K562 (cell line): Measurements from ENCODE around the gene DBF4B. TPM values are rescaled to one million over a fixed set of nuclear protein-coding genes. Genes with fewer than 3 reads are reported as not detected.

Experiments
- BRF1 ChIP-seq: IDR thresholded peaks from 3 replicates; pipeline ENCODE4 v1.6.1; 2011; ENCODE audit warnings: borderline replicate concordance, mild to moderate bottlenecking; ENCODE audit not compliant: insufficient read length; ENCODE audit errors: extremely low read depth
- CBFA2T3 ChIP-seq: fragments of 450-650 bp; IDR thresholded peaks from 2 replicates; pipeline ENCODE4 v1.6.1; 2017
- CREB3L1 ChIP-seq: fragments of 450-650 bp; IDR thresholded peaks from 2 replicates; pipeline ENCODE4 v1.6.1; 2014; ENCODE audit warnings: low read depth, mild to moderate bottlenecking, moderate library complexity, borderline replicate concordance
- FOXA1 ChIP-seq: fragments of 450-650 bp; IDR thresholded peaks from 2 replicates; pipeline ENCODE4 v1.6.1; 2016; ENCODE audit warnings: mild to moderate bottlenecking, borderline replicate concordance
- FOXK1 ChIP-seq: sonication (generic); formaldehyde crosslinking; IDR thresholded peaks from 2 replicates; pipeline ENCODE4 v1.8.0; 2022; ENCODE audit warnings: missing genetic modification reagents, mild to moderate bottlenecking, borderline replicate concordance
- GTF2A2 ChIP-seq: IDR thresholded peaks from 2 replicates; pipeline ENCODE4 v1.6.1; 2016; ENCODE audit warnings: mild to moderate bottlenecking, missing genetic modification characterization, missing compliant biosample characterization
- HNRNPUL1 ChIP-seq: fragments of 200-400 bp; formaldehyde crosslinking; IDR thresholded peaks from 2 replicates; pipeline ENCODE4 v1.6.1; 2017; ENCODE audit warnings: low read length
- KLF10 ChIP-seq: fragments of 250-450 bp; sonication (Bioruptor Pico); IDR thresholded peaks from 2 replicates; pipeline ENCODE4 v1.6.1; 2021; ENCODE audit warnings: matching md5 sums
- MAFK ChIP-seq: IDR thresholded peaks from 2 replicates; pipeline ENCODE4 v1.6.1; 2011; ENCODE audit warnings: low read length, improper control_type of control experiment
- MBD2 ChIP-seq: sonication (generic); IDR thresholded peaks from 2 replicates; pipeline ENCODE4 v1.6.1; 2016; ENCODE audit warnings: low read depth, borderline replicate concordance
- MTF1 ChIP-seq: fragments of 250-450 bp; sonication (Bioruptor Pico); IDR thresholded peaks from 2 replicates; pipeline ENCODE4 v1.9.0; 2021; ENCODE audit warnings: moderate library complexity, mild to moderate bottlenecking, inconsistent platforms, borderline replicate concordance
- NCOA2 ChIP-seq, 2 experiments: fragments of 450-650 bp; IDR thresholded peaks; 2 replicates each; pipeline ENCODE4 v1.6.1; 2018; ENCODE audit warnings: mild to moderate bottlenecking in 2 of 2, moderate library complexity in 1 of 2; ENCODE audit not compliant: partially characterized antibody in 2 of 2
- NCOR1 ChIP-seq: fragments of 450-650 bp; IDR thresholded peaks from 2 replicates; pipeline ENCODE4 v1.6.1; 2016; ENCODE audit warnings: mild to moderate bottlenecking, moderate library complexity
- NRF1 ChIP-seq, 2 experiments: fragments of 450-650 bp; IDR thresholded peaks in 1 of 2; conservative IDR thresholded peaks in 1 of 2; 2 replicates each; pipeline ENCODE4 v1.6.1; 2014; ENCODE audit warnings: mild to moderate bottlenecking in 2 of 2
- PHTF2 ChIP-seq: fragments of 250-450 bp; sonication (Bioruptor Pico); IDR thresholded peaks from 2 replicates; pipeline ENCODE4 v1.5.0; 2021; ENCODE audit warnings: mild to moderate bottlenecking
- POLR3G ChIP-seq: IDR thresholded peaks from 2 replicates; pipeline ENCODE4 v1.6.1; 2011; ENCODE audit not compliant: insufficient read length, insufficient replicate concordance; ENCODE audit errors: extremely low read depth
- POU5F1 ChIP-seq: fragments of 150-350 bp; IDR thresholded peaks from 2 replicates; pipeline ENCODE4 v1.6.1; 2014; ENCODE audit warnings: borderline replicate concordance, low read length, low read depth, mild to moderate bottlenecking; ENCODE audit not compliant: partially characterized antibody
- SMAD3 ChIP-seq: fragments of 450-650 bp; formaldehyde crosslinking; conservative IDR thresholded peaks from 2 replicates; pipeline ENCODE4 v1.4.0; 2020; ENCODE audit warnings: mild to moderate bottlenecking
- SMARCA4 ChIP-seq: fragments of 450-650 bp; IDR thresholded peaks from 2 replicates; pipeline ENCODE4 v1.6.1; 2016
- TEAD1 ChIP-seq, 2 experiments: fragments of 450-650 bp in 1 of 2; sonication (generic) in 1 of 2; formaldehyde crosslinking; IDR thresholded peaks; 2 replicates each; pipeline versions ENCODE4 v1.4.0 to v1.8.0; 2020 to 2022; ENCODE audit warnings: mild to moderate bottlenecking in 2 of 2, missing genetic modification reagents in 1 of 2
- TFAP4 ChIP-seq: sonication (generic); formaldehyde crosslinking; IDR thresholded peaks from 2 replicates; pipeline ENCODE4 v1.8.0; 2022; ENCODE audit warnings: missing genetic modification reagents, mild to moderate bottlenecking, moderate library complexity, borderline replicate concordance
- XRCC4 ChIP-seq: IDR thresholded peaks from one replicate; pipeline ENCODE4 v1.6.1; 2011; ENCODE audit not compliant: insufficient read depth, insufficient read length; ENCODE audit errors: extremely low read depth
- ZEB2 ChIP-seq: fragments of 450-650 bp; IDR thresholded peaks from 2 replicates; pipeline ENCODE4 v1.6.1; 2016
- ZKSCAN1 ChIP-seq: fragments of 150-350 bp; IDR thresholded peaks from 2 replicates; pipeline ENCODE4 v1.6.1; 2016; ENCODE audit warnings: low read depth, low read length
- ZKSCAN3 ChIP-seq: fragments of 250-450 bp; sonication (Bioruptor Pico); IDR thresholded peaks from 2 replicates; pipeline ENCODE4 v1.4.0; 2020
- ZNF197 ChIP-seq: fragments of 200-800 bp; sonication (Bioruptor generic); IDR thresholded peaks from 2 replicates; pipeline ENCODE4 v1.6.1; 2016; ENCODE audit warnings: low read depth, missing genetic modification characterization, missing compliant biosample characterization
- ZNF217 ChIP-seq: sonication (generic); formaldehyde crosslinking; IDR thresholded peaks from 2 replicates; pipeline ENCODE4 v1.8.0; 2022; ENCODE audit warnings: mild to moderate bottlenecking, missing genetic modification reagents
- ZNF354B ChIP-seq: fragments of 250-450 bp; sonication (Bioruptor Pico); IDR thresholded peaks from 2 replicates; pipeline ENCODE4 v1.4.0; 2020
- ZNF445 ChIP-seq: fragments of 250-450 bp; sonication (Bioruptor Pico); IDR thresholded peaks from 2 replicates; pipeline ENCODE4 v1.4.0; 2020; ENCODE audit warnings: low read depth, mild to moderate bottlenecking, moderate library complexity
- polyA plus RNA-seq, 8 experiments: library from polyadenylated mRNA; depleted of rRNA in 4 of 8; stranded (reverse) in 5 of 8; unstranded in 3 of 8; fragments of >200 nt; fragmentation: Nextera tagmentation in 2 of 8; fragmentation: Illumina TruSeq in 1 of 8; extraction: Ambion mirVana in 2 of 8; extraction: Trizol in 1 of 8; gene quantifications; 2 replicates each; pipeline versions ENCODE4 v1.2.1 to v1.2.3, GENCODE V29; 2011 to 2014; ENCODE audit warnings: inconsistent platforms in 1 of 8, missing spikeins in 1 of 8
- total RNA-seq, 7 experiments: library from RNA; depleted of rRNA in 6 of 7; stranded (reverse); fragments of >200 nt in 6 of 7; fragmentation: Illumina TruSeq in 2 of 7; extraction: Trizol in 2 of 7; gene quantifications; 2 replicates each; pipeline versions ENCODE4 v1.2.1 to v1.2.3, GENCODE V29; 2011 to 2021; ENCODE audit warnings: low replicate concordance in 1 of 7

The DBF4B gene
- total and polyA plus RNA-seq, 9 of the 15 experiments (the other 6 are each of a cell fraction or from before 2014, with no cell fraction given) = 2.5 to 26.9 (median 14.6) TPM

- TF ChIP-seq SMAD3 = no peak
- TF ChIP-seq GTF2A2 (tag) = no peak
- peak; percentile 6; the same call in 1 of the 2 replicates for TF ChIP-seq NCOR1
- 0 out of 2 replicates have a peak, but pooled peaks have one; percentile 27 for TF ChIP-seq SMARCA4
- TF ChIP-seq BRF1 = no peak
- TF ChIP-seq KLF10 (CRISPR knock-in tag) = no peak
- no peak for TF ChIP-seq CBFA2T3
- TF ChIP-seq ZNF445 (CRISPR knock-in tag) = no peak
- no peak; the same call in 1 of the 2 replicates for TF ChIP-seq TFAP4 (CRISPR knock-in tag)
- no peak for TF ChIP-seq ZNF197 (CRISPR knock-in tag)
- no peak; the same call in 1 of the 2 replicates for TF ChIP-seq HNRNPUL1
- TF ChIP-seq ZEB2 = no peak
- TF ChIP-seq POU5F1 = peak; percentile 97
- 0 out of 2 replicates have a peak, but pooled peaks have one; percentile 56 for TF ChIP-seq MBD2
- TF ChIP-seq MAFK = no peak
- no peak for TF ChIP-seq PHTF2
- no peak for TF ChIP-seq ZNF354B (CRISPR knock-in tag)
- TF ChIP-seq FOXK1 (CRISPR knock-in tag) = peak; percentile 83
- no peak for TF ChIP-seq ZNF217 (CRISPR knock-in tag)
- no peak for TF ChIP-seq XRCC4
- TF ChIP-seq NRF1 (conservative IDR thresholded peaks at IDR 0.05 in 1 of 2, IDR thresholded peaks at IDR 0.05 in 1 of 2) = no peak
- TF ChIP-seq ZKSCAN3 (CRISPR knock-in tag) = no peak
- peak in 1 of 2 experiments; percentile 40; a peak in 1 of 4 replicates for TF ChIP-seq TEAD1 (CRISPR knock-in tag; IDR thresholded peaks at IDR 0.05)
- no peak for TF ChIP-seq MTF1 (CRISPR knock-in tag)
- no peak for TF ChIP-seq FOXA1
- TF ChIP-seq NCOA2 (IDR thresholded peaks at IDR 0.05; ENCODE audit: partially characterized antibody in 2 of 2) = peak in 1 of 2 experiments; percentile 94
- no peak for TF ChIP-seq POLR3G
- no peak for TF ChIP-seq CREB3L1
- no peak for TF ChIP-seq ZKSCAN1
Measured at GRCh38 chr17:44708401-44709263, at the start of gene DBF4B (continued).
